IMR-90 (cell line): ENCODE results near the gene EEPD1. TPM values are rescaled to one million over a fixed set of nuclear protein-coding genes. Genes with fewer than 3 reads are reported as not detected.
A peak's percentile ranks its signal among the peaks of the same experiment; 100 is the strongest.

Experiments
- ATAC-seq: fragments of 200-7000 bp; cut with Tn5 transposase; 2 replicates; pipeline ENCODE4 v1.9.1; 2020; ENCODE audit warnings: low read depth, mild to moderate bottlenecking, moderate library complexity
- Bru-seq: library from RNA; stranded (reverse); fragments of 400-500 nt; gene quantifications from one replicate; lab custom pipeline; 2021; lab: Mats Ljungman, UMichigan
- BruChase-seq, 2 experiments: library from RNA; stranded (reverse); fragments of 400-500 nt; gene quantifications; one replicate each; lab custom pipeline; 2021; lab: Mats Ljungman, UMichigan
- BruUV-seq: library from RNA; stranded (reverse); fragments of 400-500 nt; replicated peaks from 2 replicates; lab custom pipeline; 2021; lab: Mats Ljungman, UMichigan
- CTCF ChIA-PET: fragments of 300-600 bp; formaldehyde crosslinking; extraction: SDS; loops from one replicate; lab custom pipeline; 2021; ENCODE audit warnings: antibody characterized with exemption; lab: Yijun Ruan, JAX
- POLR2A ChIA-PET: fragments of 300-600 bp; sonication (Branson Sonifier 250); formaldehyde crosslinking; loops from one replicate; lab custom pipeline; 2022; ENCODE audit warnings: antibody characterized with exemption; ENCODE audit not compliant: unreplicated experiment; lab: Charles Lee
- DNase-seq: peaks from one replicate; pipeline ENCODE4 v3.0.0; 2013
- H2AFZ ChIP-seq: replicated peaks from 2 replicates; pipeline ENCODE3; 2013; ENCODE audit warnings: low read length, mild to moderate bottlenecking; ENCODE audit not compliant: poor library complexity
- H2AK5ac ChIP-seq: 2 replicates; pipeline ENCODE4 v1.6.1; 2013; ENCODE audit warnings: low read depth, low read length, inconsistent platforms
- H2AK9ac ChIP-seq: replicated peaks from 2 replicates; pipeline ENCODE3; 2013; ENCODE audit warnings: mild to moderate bottlenecking, low read depth, low read length, moderate library complexity; ENCODE audit not compliant: poor library complexity
- H2BK120ac ChIP-seq: 2 replicates; pipeline ENCODE4 v1.6.1; 2013; ENCODE audit warnings: low read depth, low read length, inconsistent platforms
- H2BK15ac ChIP-seq: 3 replicates; pipeline ENCODE4 v1.6.1; 2013; ENCODE audit warnings: low read depth, low read length, inconsistent platforms
- H2BK20ac ChIP-seq: 2 replicates; pipeline ENCODE4 v1.6.1; 2013; ENCODE audit warnings: low read depth, mild to moderate bottlenecking, inconsistent platforms, low read length, moderate library complexity
- H2BK5ac ChIP-seq: 2 replicates; pipeline ENCODE4 v1.6.1; 2013; ENCODE audit warnings: mild to moderate bottlenecking, low read depth, low read length, inconsistent platforms; ENCODE audit not compliant: poor library complexity, severe bottlenecking
- H3K14ac ChIP-seq: replicated peaks from 2 replicates; pipeline ENCODE4 v1.6.1; 2013; ENCODE audit warnings: low read depth, low read length, inconsistent platforms
- H3K18ac ChIP-seq: 2 replicates; pipeline ENCODE4 v1.6.1; 2013; ENCODE audit warnings: low read depth, low read length, control low read depth
- H3K23ac ChIP-seq: 2 replicates; pipeline ENCODE4 v1.6.1; 2013; ENCODE audit warnings: low read depth, low read length, inconsistent platforms
- H3K27ac ChIP-seq: 2 replicates; pipeline ENCODE4 v1.5.1; 2013; ENCODE audit warnings: mild to moderate bottlenecking, control low read depth, low read length; ENCODE audit not compliant: insufficient read depth
- H3K27me3 ChIP-seq: 2 replicates; pipeline ENCODE4 v1.6.1; 2013; ENCODE audit warnings: low read length; ENCODE audit not compliant: control insufficient read depth, insufficient read depth
- H3K36me3 ChIP-seq: 2 replicates; pipeline ENCODE4 v1.6.1; 2013; ENCODE audit warnings: low read length, mixed read lengths; ENCODE audit not compliant: control insufficient read depth, insufficient read depth
- H3K4ac ChIP-seq: 2 replicates; pipeline ENCODE4 v1.6.1; 2013; ENCODE audit warnings: low read depth, low read length, inconsistent platforms
- H3K4me1 ChIP-seq: 2 replicates; pipeline ENCODE4 v1.6.1; 2013; ENCODE audit warnings: low read length, mixed read lengths; ENCODE audit not compliant: control insufficient read depth, insufficient read depth
- H3K4me2 ChIP-seq: 2 replicates; pipeline ENCODE4 v1.6.1; 2013; ENCODE audit warnings: low read depth, mild to moderate bottlenecking, control low read depth, low read length, moderate library complexity
- H3K4me3 ChIP-seq: 2 replicates; pipeline ENCODE4 v1.5.1; 2013; ENCODE audit warnings: low read depth, mild to moderate bottlenecking, control low read depth, low read length, moderate library complexity; ENCODE audit not compliant: insufficient read depth
- H3K56ac ChIP-seq: 2 replicates; pipeline ENCODE4 v1.6.1; 2013; ENCODE audit warnings: low read length, inconsistent platforms; ENCODE audit not compliant: insufficient read depth; ENCODE audit errors: extremely low read depth
- H3K79me1 ChIP-seq, 2 experiments: 2 replicates each; pipeline ENCODE4 v1.6.1; 2013; ENCODE audit warnings: low read length in 2 of 2, inconsistent platforms in 1 of 2, low read depth in 1 of 2
- H3K9ac ChIP-seq: 2 replicates; pipeline ENCODE4 v1.6.1; 2013; ENCODE audit warnings: low read depth, low read length, control low read depth
- H3K9me1 ChIP-seq: 2 replicates; pipeline ENCODE4 v1.6.1; 2013; ENCODE audit warnings: low read length, inconsistent platforms; ENCODE audit not compliant: insufficient read depth
- H3K9me3 ChIP-seq: 2 replicates; pipeline ENCODE4 v1.6.1; 2013; ENCODE audit warnings: low read length; ENCODE audit not compliant: control insufficient read depth, insufficient read depth
- H4K20me1 ChIP-seq: 2 replicates; pipeline ENCODE4 v1.6.1; 2013; ENCODE audit warnings: low read length, inconsistent platforms; ENCODE audit not compliant: insufficient read depth
- H4K5ac ChIP-seq: 2 replicates; pipeline ENCODE4 v1.6.1; 2013; ENCODE audit warnings: mild to moderate bottlenecking, low read depth, low read length, control low read depth
- H4K8ac ChIP-seq, 2 experiments: 2 replicates each; pipeline ENCODE4 v1.6.1; 2013; ENCODE audit warnings: low read depth in 2 of 2, low read length in 2 of 2, control low read depth in 1 of 2, inconsistent platforms in 1 of 2
- H4K91ac ChIP-seq: 2 replicates; pipeline ENCODE4 v1.6.1; 2013; ENCODE audit warnings: low read depth, low read length, inconsistent platforms; ENCODE audit not compliant: insufficient read depth
- BHLHE40 ChIP-seq: fragments of 150-350 bp; IDR thresholded peaks from 2 replicates; pipeline ENCODE4 v1.6.1; 2016; ENCODE audit warnings: mild to moderate bottlenecking, low read depth, low read length
- CEBPB ChIP-seq: IDR thresholded peaks from 2 replicates; pipeline ENCODE4 v1.6.1; 2012; ENCODE audit warnings: low read depth, low read length, improper control_type of control experiment
- CHD1 ChIP-seq: IDR thresholded peaks from 2 replicates; pipeline ENCODE4 v1.6.1; 2012; ENCODE audit warnings: low read depth, low read length, improper control_type of control experiment
- CTCF ChIP-seq: conservative IDR thresholded peaks from 2 replicates; pipeline ENCODE4 v1.5.1; 2012; ENCODE audit warnings: mild to moderate bottlenecking, low read depth, low read length, improper control_type of control experiment
- MAZ ChIP-seq: IDR thresholded peaks from 2 replicates; pipeline ENCODE4 v1.6.1; 2012; ENCODE audit warnings: low read depth, mild to moderate bottlenecking, low read length, improper control_type of control experiment, moderate library complexity, borderline replicate concordance
- MXI1 ChIP-seq: IDR thresholded peaks from 2 replicates; pipeline ENCODE4 v1.6.1; 2012; ENCODE audit warnings: low read depth, mild to moderate bottlenecking, low read length, moderate library complexity, borderline replicate concordance
- RAD21 ChIP-seq: IDR thresholded peaks from 2 replicates; pipeline ENCODE4 v1.6.1; 2012; ENCODE audit warnings: low read length, improper control_type of control experiment
- RCOR1 ChIP-seq: IDR thresholded peaks from 2 replicates; pipeline ENCODE4 v1.6.1; 2012; ENCODE audit warnings: mild to moderate bottlenecking, low read length, improper control_type of control experiment; ENCODE audit not compliant: insufficient replicate concordance
- RFX5 ChIP-seq: IDR thresholded peaks from 2 replicates; pipeline ENCODE4 v1.8.0; 2012; ENCODE audit warnings: low read depth, mild to moderate bottlenecking, low read length, moderate library complexity
- USF2 ChIP-seq: fragments of 150-350 bp; IDR thresholded peaks from 2 replicates; pipeline ENCODE4 v1.6.1; 2017; ENCODE audit warnings: mild to moderate bottlenecking, antibody characterized with exemption, low read length, low read depth
- WGBS, 2 experiments: methylation state at CpG; one replicate each; pipeline versions ENCODE4 v1.1.5 to v1.1.7; 2013; ENCODE audit warnings: missing lambda C conversion rate in 2 of 2; ENCODE audit not compliant: insufficient read length in 1 of 2; ENCODE audit errors: extremely low coverage in 2 of 2; 5-methylcytosine and 5-hydroxymethylcytosine counted together
- dilution Hi-C: fragments of 300-500 bp; cut with HindIII; formaldehyde crosslinking; loops from one replicate; pipeline ENCODE4 v1.14.3; 2018; ENCODE audit warnings: low sequenced_read_pairs; ENCODE audit not compliant: unreplicated experiment
- in situ Hi-C: fragments of 300-500 bp; cut with MboI; formaldehyde crosslinking; loops from 3 replicates; pipeline ENCODE4 v1.14.3; 2019; ENCODE audit warnings: low sequenced_read_pairs, inconsistent platforms, mixed read lengths
- intact Hi-C: fragments of 100-400 bp; cut with micrococcal nuclease; formaldehyde crosslinking; loops from 2 replicates; pipeline ENCODE4 v1.10.0; 2022
- long read RNA-seq: library from polyadenylated mRNA; unstranded; transcript quantifications from one replicate; pipeline ENCODE4 v2.0.0, GENCODE V29; 2021; ENCODE audit not compliant: unreplicated experiment
- polyA plus RNA-seq, 3 experiments: library from polyadenylated mRNA; depleted of rRNA; stranded (reverse); fragments of >200 nt; gene quantifications; 2 replicates each; pipeline ENCODE4 v1.2.3, GENCODE V29; 2012; ENCODE audit warnings: low replicate concordance in 1 of 3
- total RNA-seq: library from RNA; depleted of rRNA; stranded (reverse); fragments of >200 nt; gene quantifications from 2 replicates; pipeline ENCODE4 v1.2.3, GENCODE V29; 2012; rRNA removed

Gene EEPD1
- total RNA-seq (7.3 and 8.1 TPM in 2 replicates), polyA plus RNA-seq (2012; rRNA removed) (13.9 and 15.2 TPM in 2 replicates), Bru-seq, nascent RNA (percentile 68 among the genes with signal in this experiment), BruChase-seq, experiment 1, labeled RNA remaining after a 6-hour chase (percentile 70 among the genes with signal in this experiment), BruChase-seq, experiment 2, labeled RNA remaining after a 2-hour chase (percentile 76 among the genes with signal in this experiment)
- polyA plus RNA-seq (2012; cell fraction: cytosol; rRNA removed): 8.0 and 14.9 TPM in 2 replicates
- 39.3 and 53.7 TPM in 2 replicates for polyA plus RNA-seq (2012; cell fraction: nucleus; rRNA removed; ENCODE audit: low replicate concordance)
- long read RNA-seq, full-length matches to known transcripts: 6 of 11 reads
- long read RNA-seq, partial matches to known transcripts: 2 of 11 reads
- long read RNA-seq, other reads (novel, unspliced or antisense): 3 of 11 reads

GRCh38 chr7:36152756-36153570 is at the start of gene EEPD1:
TSS of gene EEPD1 (plus strand) at chr7:36153254. CDS start at chr7:36154325, 1,071 bp downstream.
- CTCF ChIA-PET: no interaction called here
- H3K9me1 ChIP-seq: peaks cover 24% of the 10 kb centered on the region
- POLR2A ChIA-PET: interaction anchor here (1.1 kb wide), 1 partner anchor 8 kb away, joined by 4 read pairs; no protein-coding TSS in a partner anchor
- peaks cover 8% of the 10 kb centered on the region for H3K9me3 ChIP-seq
- peak within 1 kb of the TSS; percentile 69 for H3K23ac ChIP-seq
- H2AK9ac ChIP-seq: peak within 1 kb of the TSS; percentile 88
- H3K27ac ChIP-seq: peak within 1 kb of the TSS; percentile 49
- peak within 1 kb of the TSS; percentile 66; the same call in 1 of the 2 replicates for H3K56ac ChIP-seq
- dilution Hi-C loops (no loop called here), intact Hi-C loops (loop anchor here (2.0 to 10.0 kb wide), 2 partner anchors 138 to 168 kb away; no protein-coding TSS in a partner anchor), in situ Hi-C loops (no loop called here)
- H4K20me1 ChIP-seq: peaks cover 14% of the 10 kb centered on the region; the same call in 1 of the 2 replicates
- TF ChIP-seq MAZ (peak; percentile 89), CEBPB (no peak), CHD1 (no peak), RCOR1 (no peak), USF2 (peak; percentile 91), BHLHE40 (peak; percentile 75), MXI1 (peak; percentile 91), CTCF (no peak), RFX5 (0 out of 2 replicates have a peak, but pooled peaks have one; percentile 3), RAD21 (no peak)
- peak within 1 kb of the TSS; percentile 89 for H3K4me2 ChIP-seq
- H3K36me3 ChIP-seq: peaks cover 9% of the 10 kb centered on the region
- peak within 1 kb of the TSS; percentile 76 for H4K5ac ChIP-seq
- H3K9ac ChIP-seq: peak within 1 kb of the TSS; percentile 70
- WGBS, 2 experiments: 0% methylated on average over 37 of the region's 88 CpGs; no CpG with 5 or more reads in 1 of the 2 experiments
- H3K4ac ChIP-seq: peak within 1 kb of the TSS; percentile 92
- peak within 1 kb of the TSS; percentile 33 for H2BK5ac ChIP-seq
- H3K4me1 ChIP-seq: peaks cover 16% of the 10 kb centered on the region
- ATAC-seq (peak; percentile 96), DNase-seq (peak; percentile 99)
- peaks cover 22 to 42% of the 10 kb centered on the region in 2 experiments for H3K79me1 ChIP-seq
- peak within 1 kb of the TSS; percentile 58 for H3K18ac ChIP-seq
- peak within 1 kb of the TSS; percentile 57; the same call in 2 of the 3 replicates for H2BK15ac ChIP-seq
- H3K27me3 ChIP-seq: no peaks in the 10 kb centered on the region
- H2BK120ac ChIP-seq: peak within 1 kb of the TSS; percentile 76
- peak within 1 kb of the TSS; percentile 60 for H3K4me3 ChIP-seq
- no TSS peak for BruUV-seq
- H2AFZ ChIP-seq: peak within 1 kb of the TSS; percentile 98
- H3K14ac ChIP-seq: peak within 1 kb of the TSS; percentile 89; the same call in 1 of the 2 replicates
- peak within 1 kb of the TSS; percentile 74 for H4K91ac ChIP-seq
- peak within 1 kb of the TSS; percentile 52 for H2AK5ac ChIP-seq
- peak within 1 kb of the TSS; percentile 36; the same call in 1 of the 2 replicates for H2BK20ac ChIP-seq
- H4K8ac ChIP-seq: peak within 1 kb of the TSS; percentile 89 to 98
